Brain microvascular endothelial cell (primary cell): ENCODE measurements around the gene IKBKE.

Source experiments
- DNase-seq: peaks from one replicate; pipeline ENCODE4 v3.0.0-alpha.2; 2020
- H3K27ac ChIP-seq: fragments of 250-450 bp; sonication (Bioruptor Pico); 2 replicates; pipeline ENCODE4 v1.5.1; 2020; ENCODE audit warnings: mild to moderate bottlenecking, moderate library complexity
- H3K27me3 ChIP-seq: fragments of 250-450 bp; sonication (Bioruptor Pico); replicated peaks from 2 replicates; pipeline ENCODE4 v1.5.1; 2020; ENCODE audit warnings: mild to moderate bottlenecking
- H3K36me3 ChIP-seq: fragments of 250-450 bp; sonication (Bioruptor Pico); replicated peaks from 2 replicates; pipeline ENCODE4 v1.5.1; 2020; ENCODE audit warnings: mild to moderate bottlenecking
- H3K4me3 ChIP-seq: 2 replicates; pipeline ENCODE4 v1.5.1; 2011; ENCODE audit warnings: low read depth, mild to moderate bottlenecking, control low read depth, low read length, moderate library complexity
- CTCF ChIP-seq: IDR thresholded peaks from 2 replicates; pipeline ENCODE4 v1.5.1; 2011; ENCODE audit warnings: low read depth, mild to moderate bottlenecking, moderate library complexity, low read length, control low read depth, inconsistent platforms; ENCODE audit errors: missing control alignments
- in situ Hi-C: cut with HindIII; loops from 2 replicates; pipeline ENCODE4 v1.10.0; 2017; ENCODE audit warnings: low sequenced_read_pairs, low pct_ligation_motif_present

IKBKE gene

GRCh38 chr1:206512058-206512850 lies 42.0 kb downstream of the IKBKE start:
- Histone ChIP-seq H3K27me3 (peaks cover 12% of the 10 kb centered on the region), H3K36me3 (no peaks in the 10 kb centered on the region), H3K4me3 (no peak overlapping the region), H3K27ac (no peak overlapping the region)
- in situ Hi-C loops = no loop called here
- no peak for TF ChIP-seq CTCF
- DNase-seq = no peak

- no peaks in the 10 kb centered on the region for H3K36me3 ChIP-seq
- no peak for TF ChIP-seq CTCF
- H3K27ac ChIP-seq = no peak overlapping the region
- DNase-seq = no peak
- in situ Hi-C loops = no loop called here
- peaks cover 9% of the 10 kb centered on the region for H3K27me3 ChIP-seq
- no peak overlapping the region for H3K4me3 ChIP-seq
These were observed 42.5 kb downstream of the IKBKE start for GRCh38 chr1:206512851-206513180.

- in situ Hi-C loops = no loop called here
- H3K4me3 ChIP-seq = no peak overlapping the region
- peak; percentile 39 for DNase-seq
- no peak overlapping the region for H3K27ac ChIP-seq
- H3K27me3 ChIP-seq = peaks cover 2% of the 10 kb centered on the region
- H3K36me3 ChIP-seq = no peaks in the 10 kb centered on the region
- TF ChIP-seq CTCF = no peak
These were observed 43.2 kb downstream of the IKBKE start for GRCh38 chr1:206513312-206514111.

- no peak for TF ChIP-seq CTCF
- no peaks in the 10 kb centered on the region for H3K36me3 ChIP-seq
- DNase-seq = no peak
- no peaks in the 10 kb centered on the region for H3K27me3 ChIP-seq
- in situ Hi-C loops = no loop called here
- no peak overlapping the region for H3K27ac ChIP-seq
- H3K4me3 ChIP-seq = no peak overlapping the region
These were observed 44.6 kb downstream of the IKBKE start for GRCh38 chr1:206514813-206515387.

- TF ChIP-seq CTCF = no peak
- H3K4me3 ChIP-seq = no peak overlapping the region
- no peak for DNase-seq
- in situ Hi-C loops = no loop called here
- no peaks in the 10 kb centered on the region for H3K36me3 ChIP-seq
- no peaks in the 10 kb centered on the region for H3K27me3 ChIP-seq
- H3K27ac ChIP-seq = no peak overlapping the region
These were observed 46.4 kb downstream of the IKBKE start for GRCh38 chr1:206516728-206516990.
